ENCODE measurements around the gene TCF7L2. TPM values are rescaled to one million over a fixed set of nuclear protein-coding genes. Genes with fewer than 3 reads are reported as not detected.
A peak's percentile ranks its signal among the peaks of the same experiment; 100 is the strongest.

TCF7L2 gene
- total RNA-seq, 1 donor from 2014 or later: 0.21 TPM

- H3K9me3 Mint-ChIP-seq: no peaks in the 10 kb centered on the region
- H3K27ac Mint-ChIP-seq: no peak overlapping the region
- no peak overlapping the region for H3K4me3 Mint-ChIP-seq
- no peaks in the 10 kb centered on the region for H3K4me1 Mint-ChIP-seq
- DNase-seq: no peak
- H3K36me3 Mint-ChIP-seq (ENCODE audit: low read depth): no peaks in the 10 kb centered on the region
- intact Hi-C loops (cut with micrococcal nuclease): no loop called here
- H3K27me3 Mint-ChIP-seq: peaks cover 5% of the 10 kb centered on the region
Measured at GRCh38 chr10:113175176-113175575, 225.1 kb downstream of the TCF7L2 start.

GRCh38 chr10:113175756-113176651 lies 226.0 kb downstream of the TCF7L2 start:
- Mint-ChIP-seq H3K27me3 (peaks cover 3% of the 10 kb centered on the region), H3K4me1 (no peaks in the 10 kb centered on the region), H3K36me3 (ENCODE audit: low read depth) (no peaks in the 10 kb centered on the region), H3K27ac (no peak overlapping the region), H3K9me3 (no peaks in the 10 kb centered on the region), H3K4me3 (no peak overlapping the region)
- no peak for DNase-seq
- intact Hi-C loops (cut with micrococcal nuclease): no loop called here

- Mint-ChIP-seq H3K9me3 (no peaks in the 10 kb centered on the region), H3K36me3 (ENCODE audit: low read depth) (no peaks in the 10 kb centered on the region)
- intact Hi-C loops (cut with micrococcal nuclease): no loop called here
Measured at GRCh38 chr10:113176652-113177155, 226.7 kb downstream of the TCF7L2 start.

GRCh38 chr10:113177156-113177935 lies 227.3 kb downstream of the TCF7L2 start:
- no peaks in the 10 kb centered on the region for H3K36me3 Mint-ChIP-seq (ENCODE audit: low read depth)
- DNase-seq: no peak
- no peak overlapping the region for H3K27ac Mint-ChIP-seq
- no peak overlapping the region for H3K4me3 Mint-ChIP-seq
- no peaks in the 10 kb centered on the region for H3K9me3 Mint-ChIP-seq
- intact Hi-C loops (cut with micrococcal nuclease): no loop called here
- H3K4me1 Mint-ChIP-seq: no peaks in the 10 kb centered on the region
- H3K27me3 Mint-ChIP-seq: peaks cover 3% of the 10 kb centered on the region

More at GRCh38 chr10:113176652-113177155, 226.7 kb downstream of the TCF7L2 start:
- peaks cover 3% of the 10 kb centered on the region for H3K27me3 Mint-ChIP-seq
- no peak overlapping the region for H3K4me3 Mint-ChIP-seq
- no peaks in the 10 kb centered on the region for H3K4me1 Mint-ChIP-seq
- no peak for DNase-seq
- H3K27ac Mint-ChIP-seq: no peak overlapping the region

GRCh38 chr10:113177936-113178335 lies 227.9 kb downstream of the TCF7L2 start:
- Mint-ChIP-seq H3K4me3 (no peak overlapping the region), H3K27ac (no peak overlapping the region), H3K36me3 (ENCODE audit: low read depth) (no peaks in the 10 kb centered on the region), H3K27me3 (peaks cover 3% of the 10 kb centered on the region), H3K9me3 (no peaks in the 10 kb centered on the region), H3K4me1 (no peaks in the 10 kb centered on the region)
- intact Hi-C loops (cut with micrococcal nuclease): no loop called here
- no peak for DNase-seq

GRCh38 chr10:113178771-113179170 lies 228.7 kb downstream of the TCF7L2 start:
- H3K4me1 Mint-ChIP-seq: no peaks in the 10 kb centered on the region
- no peak overlapping the region for H3K27ac Mint-ChIP-seq
- intact Hi-C loops (cut with micrococcal nuclease): no loop called here
- peaks cover 3% of the 10 kb centered on the region for H3K27me3 Mint-ChIP-seq
- H3K36me3 Mint-ChIP-seq (ENCODE audit: low read depth): no peaks in the 10 kb centered on the region
- H3K9me3 Mint-ChIP-seq: no peaks in the 10 kb centered on the region
- H3K4me3 Mint-ChIP-seq: no peak overlapping the region
- DNase-seq: no peak

GRCh38 chr10:113179265-113179664 lies 229.2 kb downstream of the TCF7L2 start:
- intact Hi-C loops (cut with micrococcal nuclease): no loop called here
- no peaks in the 10 kb centered on the region for H3K27me3 Mint-ChIP-seq
- DNase-seq: no peak
- no peaks in the 10 kb centered on the region for H3K4me1 Mint-ChIP-seq
- no peaks in the 10 kb centered on the region for H3K9me3 Mint-ChIP-seq
- H3K27ac Mint-ChIP-seq: no peak overlapping the region
- no peaks in the 10 kb centered on the region for H3K36me3 Mint-ChIP-seq (ENCODE audit: low read depth)
- no peak overlapping the region for H3K4me3 Mint-ChIP-seq

GRCh38 chr10:113179966-113180365 lies 229.9 kb downstream of the TCF7L2 start:
- no peaks in the 10 kb centered on the region for H3K9me3 Mint-ChIP-seq
- H3K4me1 Mint-ChIP-seq: no peaks in the 10 kb centered on the region
- H3K4me3 Mint-ChIP-seq: no peak overlapping the region
- H3K27ac Mint-ChIP-seq: no peak overlapping the region
- no peaks in the 10 kb centered on the region for H3K27me3 Mint-ChIP-seq
- DNase-seq: no peak
- H3K36me3 Mint-ChIP-seq (ENCODE audit: low read depth): no peaks in the 10 kb centered on the region
- intact Hi-C loops (cut with micrococcal nuclease): no loop called here

GRCh38 chr10:113180401-113181154 lies 230.5 kb downstream of the TCF7L2 start:
- Mint-ChIP-seq H3K27ac (no peak overlapping the region), H3K4me3 (no peak overlapping the region), H3K9me3 (no peaks in the 10 kb centered on the region), H3K4me1 (no peaks in the 10 kb centered on the region), H3K27me3 (no peaks in the 10 kb centered on the region), H3K36me3 (ENCODE audit: low read depth) (no peaks in the 10 kb centered on the region)
- intact Hi-C loops (cut with micrococcal nuclease): no loop called here
- no peak for DNase-seq

- intact Hi-C loops (cut with micrococcal nuclease): no loop called here
- no peak overlapping the region for H3K4me3 Mint-ChIP-seq
- H3K36me3 Mint-ChIP-seq (ENCODE audit: low read depth): no peaks in the 10 kb centered on the region
- no peak overlapping the region for H3K27ac Mint-ChIP-seq
- H3K27me3 Mint-ChIP-seq: no peaks in the 10 kb centered on the region
- DNase-seq: peak; percentile 29
- no peaks in the 10 kb centered on the region for H3K4me1 Mint-ChIP-seq
- H3K9me3 Mint-ChIP-seq: no peaks in the 10 kb centered on the region
Measured at GRCh38 chr10:113182154-113182553, 232.1 kb downstream of the TCF7L2 start.

- no peaks in the 10 kb centered on the region for H3K9me3 Mint-ChIP-seq
- H3K27ac Mint-ChIP-seq: no peak overlapping the region
- no peaks in the 10 kb centered on the region for H3K27me3 Mint-ChIP-seq
- DNase-seq: peak; percentile 21
- no peak overlapping the region for H3K4me3 Mint-ChIP-seq
- no peaks in the 10 kb centered on the region for H3K36me3 Mint-ChIP-seq (ENCODE audit: low read depth)
- intact Hi-C loops (cut with micrococcal nuclease): no loop called here
- no peaks in the 10 kb centered on the region for H3K4me1 Mint-ChIP-seq
Measured at GRCh38 chr10:113183573-113183972, 233.5 kb downstream of the TCF7L2 start.

GRCh38 chr10:113187063-113187777 lies 237.2 kb downstream of the TCF7L2 start:
- DNase-seq: peak; percentile 32
- H3K4me3 Mint-ChIP-seq: no peak overlapping the region
- H3K27me3 Mint-ChIP-seq: no peaks in the 10 kb centered on the region
- no peaks in the 10 kb centered on the region for H3K4me1 Mint-ChIP-seq
- no peaks in the 10 kb centered on the region for H3K36me3 Mint-ChIP-seq (ENCODE audit: low read depth)
- no peaks in the 10 kb centered on the region for H3K9me3 Mint-ChIP-seq
- intact Hi-C loops (cut with micrococcal nuclease): no loop called here
- no peak overlapping the region for H3K27ac Mint-ChIP-seq

GRCh38 chr10:113199459-113199858 lies 249.4 kb downstream of the TCF7L2 start:
- H3K27me3 Mint-ChIP-seq: no peaks in the 10 kb centered on the region
- H3K27ac Mint-ChIP-seq: no peak overlapping the region
- H3K4me3 Mint-ChIP-seq: no peak overlapping the region
- no peaks in the 10 kb centered on the region for H3K36me3 Mint-ChIP-seq (ENCODE audit: low read depth)
- H3K4me1 Mint-ChIP-seq: no peaks in the 10 kb centered on the region
- H3K9me3 Mint-ChIP-seq: no peaks in the 10 kb centered on the region
- intact Hi-C loops (cut with micrococcal nuclease): no loop called here
- no peak for DNase-seq

All from activated CD4-positive, alpha-beta T cell treated with anti-CD3 and anti-CD28 coated beads, Interleukin-2, amount 10 ng/mL, durations not matched to agents 24 days and 14 days (primary cell).